GM19351 (cell line): Measurements from ENCODE around the gene ITIH2.
A peak's percentile ranks its signal among the peaks of the same experiment; 100 is the strongest.
"Not testable (repeated sequence)": the region's sequence is repeated elsewhere in the genome, so short reads cannot be mapped to it uniquely, and the experiment has no call there.

Source experiments
- ATAC-seq: cut with Tn5 transposase; IDR thresholded peaks from one replicate; pipeline ENCODE4 v1.9.1; 2021; ENCODE audit warnings: mild to moderate bottlenecking, moderate library complexity; ENCODE audit not compliant: unreplicated experiment

The ITIH2 gene

GRCh38 chr10:7738536-7739407, 35.7 kb downstream of the ITIH2 start:
- ATAC-seq: no peak

- no peak for ATAC-seq
Measured at GRCh38 chr10:7744307-7744706, 41.2 kb downstream of the ITIH2 start.

- not testable (repeated sequence) for ATAC-seq
Measured at GRCh38 chr10:7748637-7749036, 45.5 kb downstream of the ITIH2 start.

- no peak for ATAC-seq
Measured at GRCh38 chr10:7750222-7750621, 47.1 kb downstream of the ITIH2 start.

GRCh38 chr10:7752251-7752650, 49.1 kb downstream of the ITIH2 start:
- ATAC-seq: no peak

- ATAC-seq: no peak
Measured at GRCh38 chr10:7755103-7755502, 52.0 kb downstream of the ITIH2 start.

- peak; percentile 69 for ATAC-seq
Measured at GRCh38 chr10:7756360-7756992, 53.4 kb downstream of the ITIH2 start.

GRCh38 chr10:7763929-7764328, 60.8 kb downstream of the ITIH2 start:
- no peak for ATAC-seq

GRCh38 chr10:7766241-7766640, 63.1 kb downstream of the ITIH2 start:
- no peak for ATAC-seq

- no peak for ATAC-seq
Measured at GRCh38 chr10:7767209-7767608, 64.1 kb downstream of the ITIH2 start.

- ATAC-seq: no peak
Measured at GRCh38 chr10:7768417-7768816, 65.3 kb downstream of the ITIH2 start.

- ATAC-seq: no peak
Measured at GRCh38 chr10:7773845-7774801, 71.0 kb downstream of the ITIH2 start.

GRCh38 chr10:7776777-7777176, 73.7 kb downstream of the ITIH2 start:
- ATAC-seq: no peak

- not testable (repeated sequence) for ATAC-seq
Measured at GRCh38 chr10:7782194-7782593, 79.1 kb downstream of the ITIH2 start.

- no peak for ATAC-seq
Measured at GRCh38 chr10:7786430-7786829, 83.3 kb downstream of the ITIH2 start.

GRCh38 chr10:7787150-7787856, 84.2 kb downstream of the ITIH2 start:
- peak; percentile 14 for ATAC-seq

- ATAC-seq: peak; percentile 93
Measured at GRCh38 chr10:7787857-7788638, 84.9 kb downstream of the ITIH2 start, which contains the start of the genes ATP5F1C and KIN. Gene ATP5F1C, plus strand, starts transcription at chr10:7788177. Its CDS starts 31 bp downstream, at chr10:7788208. Gene KIN, minus strand, starts transcription at chr10:7787993. Its CDS starts 60 bp downstream, at chr10:7787933.

GRCh38 chr10:7788639-7789286, 85.6 kb downstream of the ITIH2 start:
- ATAC-seq: peak; percentile 19

- no peak for ATAC-seq
Measured at GRCh38 chr10:7789390-7789789, 86.3 kb downstream of the ITIH2 start.
